Left renal pelvis (tissue), 4 donors: ENCODE results near the gene TUBA3E. TPM values are rescaled to one million over a fixed set of nuclear protein-coding genes. Genes with fewer than 3 reads are reported as not detected.
"Not testable (repeated sequence)": the region's sequence is repeated elsewhere in the genome, so short reads cannot be mapped to it uniquely, and the experiment has no call there.

Source experiments
- DNase-seq, 4 donors: peaks; one replicate each; pipeline ENCODE4 v3.0.0-alpha.2; 2013; ENCODE audit warnings: low read depth in 4 of 4, low spot score in 3 of 4
- polyA plus RNA-seq, 4 donors: library from polyadenylated mRNA; unstranded; fragments of 120-200 nt; gene quantifications; one replicate each; pipeline ENCODE4 v1.2.1, GENCODE V29; 2013; ENCODE audit not compliant: insufficient read length in 4 of 4

TUBA3E gene
- polyA plus RNA-seq, 4 donors: 0.33 TPM; not detected in 3

- DNase-seq: not testable (repeated sequence)
Observed at GRCh38 chr2:130192451-130192850, 5.8 kb downstream of the TUBA3E start.

GRCh38 chr2:130191319-130191718 is 6.9 kb downstream of the TUBA3E start:
- not testable (repeated sequence) for DNase-seq

- DNase-seq: no peak
Observed at GRCh38 chr2:130190237-130190636, 8.0 kb downstream of the TUBA3E start.

- not testable (repeated sequence) for DNase-seq
Observed at GRCh38 chr2:130188958-130189357, 9.3 kb downstream of the TUBA3E start.

- not testable (repeated sequence) for DNase-seq
Observed at GRCh38 chr2:130187859-130188792, 10.1 kb downstream of the TUBA3E start.

- DNase-seq: no peak
Observed at GRCh38 chr2:130187268-130187667, 11.0 kb downstream of the TUBA3E start.

- DNase-seq: no peak
Observed at GRCh38 chr2:130186391-130186790, 11.8 kb downstream of the TUBA3E start.

- no peak for DNase-seq
Observed at GRCh38 chr2:130185896-130186295, 12.3 kb downstream of the TUBA3E start.

- no peak for DNase-seq
Observed at GRCh38 chr2:130185436-130185835, 12.8 kb downstream of the TUBA3E start.

- no peak for DNase-seq
Observed at GRCh38 chr2:130183512-130184373, 14.5 kb downstream of the TUBA3E start.

GRCh38 chr2:130182826-130183511 is 15.3 kb downstream of the TUBA3E start:
- not testable (repeated sequence) for DNase-seq

- peak; percentile 67 to 73 (median 72) for DNase-seq
Observed at GRCh38 chr2:130181880-130182682, 16.2 kb downstream of the TUBA3E start, which contains the start of gene MZT2B. Gene MZT2B (plus strand): TSS chr2:130182262. CDS start chr2:130182283, 21 bp downstream.

- DNase-seq: peak; percentile 87 to 93 (median 90)
Observed at GRCh38 chr2:130181325-130181879, 16.8 kb downstream of the TUBA3E start, which contains the start of gene SMPD4. Gene SMPD4 (minus strand): TSS chr2:130181602. CDS start chr2:130176592, 5,010 bp downstream.

- DNase-seq: not testable (repeated sequence)
Observed at GRCh38 chr2:130180404-130181324, 17.6 kb downstream of the TUBA3E start.

- not testable (repeated sequence) for DNase-seq
Observed at GRCh38 chr2:130174866-130175265, 23.4 kb downstream of the TUBA3E start.

GRCh38 chr2:130169896-130170295 is 28.3 kb downstream of the TUBA3E start:
- no peak for DNase-seq

- DNase-seq: not testable (repeated sequence)
Observed at GRCh38 chr2:130169163-130169562, 29.1 kb downstream of the TUBA3E start.

GRCh38 chr2:130166611-130167010 is 31.6 kb downstream of the TUBA3E start:
- not testable (repeated sequence) for DNase-seq
